GM10266 (cell line): Measurements from ENCODE around the gene SPATA31D4.
"Not testable (repeated sequence)": the region's sequence is repeated elsewhere in the genome, so short reads cannot be mapped to it uniquely, and the experiment has no call there.

Source experiments
- DNase-seq: peaks from one replicate; pipeline ENCODE4 v3.0.0; 2012; ENCODE audit errors: extremely low spot score
- CTCF ChIP-seq: IDR thresholded peaks from 2 replicates; pipeline ENCODE4 v1.5.1; 2012; ENCODE audit warnings: mild to moderate bottlenecking, low read depth; ENCODE audit not compliant: control insufficient read depth, insufficient read depth; ENCODE audit errors: missing control alignments

The SPATA31D4 gene

GRCh38 chr9:81915801-81916505 lies 12.3 kb upstream of the SPATA31D4 start:
- no peak for TF ChIP-seq CTCF
- no peak for DNase-seq

GRCh38 chr9:81918507-81918906 lies 9.7 kb upstream of the SPATA31D4 start:
- DNase-seq, result not testable (repeated sequence)

- DNase-seq, result not testable (repeated sequence)
These were observed 1.9 kb downstream of the SPATA31D4 start for GRCh38 chr9:81930147-81930546.

GRCh38 chr9:81933547-81933946 lies 5.3 kb downstream of the SPATA31D4 start:
- not testable (repeated sequence) for DNase-seq

GRCh38 chr9:81943393-81943792 lies 15.2 kb downstream of the SPATA31D4 start, which contains the start of gene SPATA31D3:
Gene SPATA31D3, plus strand, starts transcription at chr9:81943500. Its CDS starts 86 bp downstream, at chr9:81943586.
- not testable (repeated sequence) for DNase-seq

GRCh38 chr9:81948650-81949049 lies 20.4 kb downstream of the SPATA31D4 start:
- DNase-seq, result not testable (repeated sequence)

- no peak for DNase-seq
- TF ChIP-seq CTCF, result no peak
These were observed 24.9 kb downstream of the SPATA31D4 start for GRCh38 chr9:81953096-81953495.

GRCh38 chr9:81955625-81956024 lies 27.4 kb downstream of the SPATA31D4 start:
- TF ChIP-seq CTCF, result no peak
- no peak for DNase-seq

- DNase-seq, result no peak
- TF ChIP-seq CTCF, result no peak
These were observed 36.3 kb downstream of the SPATA31D4 start for GRCh38 chr9:81964218-81965171.

GRCh38 chr9:81968026-81968425 lies 39.8 kb downstream of the SPATA31D4 start:
- no peak for TF ChIP-seq CTCF
- DNase-seq, result no peak
